Ovary (tissue), 3 donors: ENCODE data around the gene SPATA25.

ENCODE experiments used
- EP300 ChIP-seq: sonication (generic); formaldehyde crosslinking; IDR thresholded peaks from one replicate; pipeline ENCODE4 v1.6.1; 2017; ENCODE audit warnings: antibody characterized with exemption
- POLR2A ChIP-seq: fragments of 450-650 bp; IDR thresholded peaks from one replicate; pipeline ENCODE4 v1.6.1; 2017; ENCODE audit warnings: antibody characterized with exemption, mild to moderate bottlenecking, moderate library complexity
- TF ChIP-seq, protein P1 (sequence below), 3 donors: fragments of 450-650 bp in 2 of 3; fragments of 200-600 bp in 1 of 3; IDR thresholded peaks; one replicate each; pipeline versions ENCODE4 v1.5.1 to v1.8.0; 2016 to 2022; ENCODE audit warnings: antibody characterized with exemption in 3 of 3, mild to moderate bottlenecking in 1 of 3
- donor health status: DM: no; HTN: no; CAD: no.

DNA sequence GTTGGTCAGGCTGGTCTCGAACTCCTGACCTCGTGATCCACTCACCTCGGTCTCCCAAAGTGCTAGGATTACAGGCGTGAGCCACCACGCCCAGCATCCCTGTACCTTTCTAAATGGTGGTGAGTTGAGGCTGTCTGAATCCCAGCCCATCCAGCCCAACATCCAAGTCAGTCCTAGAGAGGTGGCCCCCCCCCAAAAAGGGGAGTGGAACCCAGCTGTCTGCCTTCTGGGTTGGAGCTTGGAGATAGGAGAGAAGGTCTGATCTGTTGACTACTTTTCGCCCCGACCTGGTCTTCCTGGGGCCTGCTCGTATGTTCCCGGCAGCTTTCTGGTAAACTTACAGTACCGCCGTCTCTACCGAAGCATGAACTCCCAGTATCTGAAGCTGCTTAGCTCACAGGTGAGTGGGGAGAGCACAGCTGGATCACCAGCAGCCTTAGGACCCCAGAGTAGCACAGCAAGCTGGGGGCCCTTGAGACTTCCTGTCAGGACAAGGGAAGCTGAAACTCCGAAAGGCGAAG is 9.3 kb upstream of the SPATA25 start:
- TF ChIP-seq, protein P1, sequence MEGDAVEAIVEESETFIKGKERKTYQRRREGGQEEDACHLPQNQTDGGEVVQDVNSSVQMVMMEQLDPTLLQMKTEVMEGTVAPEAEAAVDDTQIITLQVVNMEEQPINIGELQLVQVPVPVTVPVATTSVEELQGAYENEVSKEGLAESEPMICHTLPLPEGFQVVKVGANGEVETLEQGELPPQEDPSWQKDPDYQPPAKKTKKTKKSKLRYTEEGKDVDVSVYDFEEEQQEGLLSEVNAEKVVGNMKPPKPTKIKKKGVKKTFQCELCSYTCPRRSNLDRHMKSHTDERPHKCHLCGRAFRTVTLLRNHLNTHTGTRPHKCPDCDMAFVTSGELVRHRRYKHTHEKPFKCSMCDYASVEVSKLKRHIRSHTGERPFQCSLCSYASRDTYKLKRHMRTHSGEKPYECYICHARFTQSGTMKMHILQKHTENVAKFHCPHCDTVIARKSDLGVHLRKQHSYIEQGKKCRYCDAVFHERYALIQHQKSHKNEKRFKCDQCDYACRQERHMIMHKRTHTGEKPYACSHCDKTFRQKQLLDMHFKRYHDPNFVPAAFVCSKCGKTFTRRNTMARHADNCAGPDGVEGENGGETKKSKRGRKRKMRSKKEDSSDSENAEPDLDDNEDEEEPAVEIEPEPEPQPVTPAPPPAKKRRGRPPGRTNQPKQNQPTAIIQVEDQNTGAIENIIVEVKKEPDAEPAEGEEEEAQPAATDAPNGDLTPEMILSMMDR (IDR thresholded peaks at IDR 0.05): no peak
- TF ChIP-seq EP300 (no peak), POLR2A (no peak)
